ENCODE results near the gene UBE3A. TPM values are rescaled to one million over a fixed set of nuclear protein-coding genes. Genes with fewer than 3 reads are reported as not detected.

UBE3A gene
- total RNA-seq, 1 donor from 2014 or later, result 102 TPM

- peak overlapping the region; percentile 99 for H3K4me2 ChIP-seq (ENCODE audit: low read length)
- peak overlapping the region; percentile 97 for H3K27ac ChIP-seq (ENCODE audit: low read depth, low read length)
- peak overlapping the region; percentile 98 for H3K9ac ChIP-seq (ENCODE audit: low read length)
- no peaks in the 10 kb centered on the region for H3K27me3 Mint-ChIP-seq (ENCODE audit: low read depth, unreplicated experiment)
- no peak for TF ChIP-seq EZH2 (IDR thresholded peaks at IDR 0.05; ENCODE audit: insufficient read depth, low read length)
- no peak for TF ChIP-seq CTCF (IDR thresholded peaks at IDR 0.05; ENCODE audit: insufficient read depth, low read depth, low read length)
- peaks cover 52% of the 10 kb centered on the region for H4K20me1 ChIP-seq (ENCODE audit: insufficient read depth, low read length)
- peaks cover 12% of the 10 kb centered on the region for H3K4me1 Mint-ChIP-seq (ENCODE audit: low read depth, unreplicated experiment)
- peaks cover 64% of the 10 kb centered on the region for H3K79me2 ChIP-seq (ENCODE audit: insufficient read depth, low read length)
- peak overlapping the region; percentile 98 for H3K27ac Mint-ChIP-seq (ENCODE audit: unreplicated experiment)
- peaks cover 7% of the 10 kb centered on the region for H3K4me1 ChIP-seq (ENCODE audit: insufficient read depth, low read length)
- no peak for FAIRE-seq
- DNase-seq (ENCODE audit: low read depth), result peak; percentile 10
- H3K27me3 ChIP-seq (ENCODE audit: insufficient read depth, low read length), result no peaks in the 10 kb centered on the region
- H3K36me3 Mint-ChIP-seq (ENCODE audit: low read depth, unreplicated experiment), result no peaks in the 10 kb centered on the region
- peak overlapping the region; percentile 99 for H3K4me3 Mint-ChIP-seq (ENCODE audit: unreplicated experiment)
- H3K9me3 ChIP-seq (ENCODE audit: insufficient read depth, low read depth, low read length), result no peaks in the 10 kb centered on the region
- no peaks in the 10 kb centered on the region for H3K36me3 ChIP-seq (ENCODE audit: insufficient read depth, low read length)
- H3K9me3 Mint-ChIP-seq (ENCODE audit: unreplicated experiment), result no peaks in the 10 kb centered on the region
- H2AFZ ChIP-seq (ENCODE audit: low read depth, low read length), result peak overlapping the region; percentile 95
- peak overlapping the region; percentile 95 for H3K4me3 ChIP-seq (ENCODE audit: insufficient read depth, low read depth, low read length)
Measured at GRCh38 chr15:25437777-25438600, 835 bp downstream of the UBE3A start.

GRCh38 chr15:25436707-25437106, 2.1 kb downstream of the UBE3A start:
- H3K27ac Mint-ChIP-seq (ENCODE audit: unreplicated experiment), result no peak overlapping the region
- no peak for FAIRE-seq
- H2AFZ ChIP-seq (ENCODE audit: low read depth, low read length), result no peak overlapping the region
- no peaks in the 10 kb centered on the region for H3K27me3 Mint-ChIP-seq (ENCODE audit: low read depth, unreplicated experiment)
- peak overlapping the region; percentile 16 for H3K4me3 ChIP-seq (ENCODE audit: insufficient read depth, low read depth, low read length)
- H4K20me1 ChIP-seq (ENCODE audit: insufficient read depth, low read length), result peaks cover 65% of the 10 kb centered on the region
- TF ChIP-seq EZH2 (IDR thresholded peaks at IDR 0.05; ENCODE audit: insufficient read depth, low read length) (no peak), CTCF (IDR thresholded peaks at IDR 0.05; ENCODE audit: insufficient read depth, low read depth, low read length) (no peak)
- H3K4me1 Mint-ChIP-seq (ENCODE audit: low read depth, unreplicated experiment), result peaks cover 12% of the 10 kb centered on the region
- peaks cover 77% of the 10 kb centered on the region for H3K79me2 ChIP-seq (ENCODE audit: insufficient read depth, low read length)
- no peaks in the 10 kb centered on the region for H3K9me3 ChIP-seq (ENCODE audit: insufficient read depth, low read depth, low read length)
- H3K4me3 Mint-ChIP-seq (ENCODE audit: unreplicated experiment), result peak overlapping the region; percentile 99
- H3K27me3 ChIP-seq (ENCODE audit: insufficient read depth, low read length), result no peaks in the 10 kb centered on the region
- no peak for DNase-seq (ENCODE audit: low read depth)
- H3K36me3 ChIP-seq (ENCODE audit: insufficient read depth, low read length), result no peaks in the 10 kb centered on the region
- no peak overlapping the region for H3K27ac ChIP-seq (ENCODE audit: low read depth, low read length)
- H3K9ac ChIP-seq (ENCODE audit: low read length), result peak overlapping the region; percentile 34
- no peaks in the 10 kb centered on the region for H3K9me3 Mint-ChIP-seq (ENCODE audit: unreplicated experiment)
- H3K4me2 ChIP-seq (ENCODE audit: low read length), result peak overlapping the region; percentile 99
- H3K4me1 ChIP-seq (ENCODE audit: insufficient read depth, low read length), result peaks cover 7% of the 10 kb centered on the region
- H3K36me3 Mint-ChIP-seq (ENCODE audit: low read depth, unreplicated experiment), result no peaks in the 10 kb centered on the region

All from astrocyte (in vitro differentiated cells and primary cell).